HG03575 (cell line): Measurements from ENCODE around the gene SRSF12.

ENCODE experiments used
- ATAC-seq: cut with Tn5 transposase; IDR thresholded peaks from one replicate; pipeline ENCODE4 v1.9.1; 2021; ENCODE audit not compliant: unreplicated experiment, insufficient number of reproducible peaks, low FRiP score; ENCODE audit errors: extremely low read depth

SRSF12 gene

DNA sequence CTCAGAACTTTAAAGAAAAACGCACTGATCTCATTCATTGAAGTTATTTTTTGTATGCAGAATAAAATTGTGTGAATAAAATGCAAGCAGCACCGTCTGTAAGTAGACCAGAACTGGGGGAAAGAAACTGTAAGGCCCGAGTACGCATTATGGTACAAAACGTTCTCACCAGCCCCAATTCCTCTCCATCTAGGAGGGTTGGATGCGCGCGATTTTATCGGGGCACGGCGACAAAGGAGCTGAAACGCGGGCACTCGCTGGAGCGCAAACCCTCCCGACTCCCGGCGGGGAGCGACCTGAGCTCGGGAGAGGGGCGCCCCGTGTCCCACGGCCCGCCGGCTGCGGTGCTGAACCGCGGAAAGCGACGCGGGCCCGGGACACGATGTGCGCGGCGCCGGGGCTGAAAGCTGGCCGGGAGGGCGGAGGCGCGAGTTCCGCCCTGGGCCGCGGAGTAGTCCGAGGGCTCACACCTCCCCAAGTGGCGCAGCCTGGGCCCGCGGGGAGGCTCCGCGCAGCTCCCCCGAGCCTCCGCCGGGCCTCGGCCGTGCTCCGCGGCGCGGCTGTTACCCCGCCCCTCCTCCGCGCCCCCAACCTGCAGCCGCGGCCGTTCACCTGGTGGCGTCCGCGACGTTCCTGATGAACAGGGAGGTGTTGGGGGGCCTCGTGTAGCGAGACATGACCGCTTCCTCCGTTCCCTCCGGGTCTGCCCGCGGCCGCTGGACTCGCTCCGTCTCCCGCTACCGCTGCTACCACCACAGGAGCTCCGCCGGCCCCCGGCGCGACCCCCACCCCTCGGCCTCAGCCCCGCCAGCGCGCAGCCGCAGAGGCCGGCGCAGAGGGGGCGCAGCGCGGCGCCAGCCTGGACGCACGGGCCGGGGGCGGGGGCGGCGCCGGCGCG lies at the start of gene SRSF12:
TSS of gene SRSF12 (minus strand) at position 861 of the 898 bp plus-strand sequence. CDS start at position 677, 184 bp downstream.
- ATAC-seq = no peak

DNA sequence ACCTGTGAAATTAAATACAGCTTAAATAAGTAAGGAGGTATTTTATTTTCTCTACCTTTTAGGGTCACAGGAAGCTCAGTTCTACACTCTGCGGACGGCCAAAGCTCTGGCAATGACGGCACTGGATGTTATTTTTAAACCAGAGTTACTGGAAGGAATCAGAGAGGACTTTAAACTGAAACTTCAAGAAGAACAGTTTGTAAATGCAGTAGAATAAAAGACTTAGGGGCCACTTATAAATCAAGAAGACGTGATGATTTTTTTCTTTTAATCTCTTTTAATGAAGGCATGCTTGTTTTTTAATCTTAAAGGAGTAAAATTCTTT lies 44.1 kb upstream of the SRSF12 start:
- no peak for ATAC-seq

DNA sequence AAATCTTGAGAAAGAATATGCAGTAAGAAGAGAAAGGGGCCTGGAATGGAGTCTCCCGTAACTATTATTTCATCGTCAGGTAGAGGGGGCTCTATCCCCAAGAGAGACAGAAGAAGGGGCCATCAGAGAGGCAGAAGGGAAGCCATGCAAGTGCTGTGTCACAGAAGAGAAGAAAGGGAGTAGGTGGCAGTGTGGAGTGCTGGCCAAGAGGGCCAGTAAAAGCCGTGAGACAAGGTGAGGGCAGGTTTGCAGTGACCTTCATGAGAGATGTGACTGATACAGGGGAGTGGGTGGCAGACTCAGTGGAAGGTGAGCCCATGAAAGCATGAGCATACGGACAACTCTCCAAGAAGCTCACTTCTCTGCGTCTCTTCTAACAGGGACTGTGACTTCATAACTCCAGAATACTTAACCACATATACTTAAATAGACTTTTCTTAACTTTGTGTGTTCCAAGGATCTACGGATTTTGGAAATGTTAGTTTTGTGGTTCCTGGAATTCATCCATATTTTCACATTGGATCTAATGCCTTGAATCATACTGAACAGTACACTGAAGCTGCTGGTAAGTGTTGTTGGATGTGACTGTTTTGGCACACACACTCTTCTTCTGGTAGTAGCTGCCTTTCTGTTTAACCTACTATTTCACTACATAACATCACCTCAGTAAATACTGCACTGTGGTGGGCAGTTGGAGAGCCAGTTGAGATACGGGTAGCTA lies 43.6 kb upstream of the SRSF12 start:
- ATAC-seq = no peak

DNA sequence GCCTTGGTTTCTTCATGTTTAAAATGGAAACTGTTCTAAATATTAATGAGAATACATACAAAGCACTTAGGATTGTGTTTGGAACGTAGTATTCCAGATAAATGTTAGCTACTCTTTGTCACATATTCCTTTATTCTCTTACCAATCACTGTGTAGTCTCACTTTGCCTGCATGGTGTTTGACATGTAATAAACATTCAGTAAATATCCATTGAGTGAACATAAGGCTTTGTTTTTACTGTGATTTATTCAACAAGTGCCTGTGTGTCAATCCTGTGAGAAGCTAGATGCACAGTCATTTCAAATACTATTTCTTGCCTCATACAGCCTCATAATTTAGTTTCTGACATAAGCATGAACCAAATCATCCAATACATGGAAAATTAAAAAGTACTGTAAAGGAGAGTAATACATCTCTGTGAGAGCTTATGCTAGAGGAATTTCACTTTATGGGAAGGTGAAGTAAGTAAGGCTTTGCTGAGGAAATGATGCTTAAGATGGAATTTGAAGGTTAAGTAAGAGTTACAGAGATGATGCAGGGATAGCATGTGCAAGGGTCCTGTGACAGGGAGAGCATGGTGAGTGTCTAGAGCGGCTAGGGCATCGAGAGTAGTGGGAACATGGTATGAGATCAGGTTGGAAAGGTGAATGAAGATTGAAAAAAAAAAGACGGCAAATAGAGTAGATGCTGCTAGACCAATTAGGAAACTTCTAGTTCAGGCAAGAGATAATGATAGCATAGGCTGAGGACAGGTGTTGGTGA lies 42.6 kb upstream of the SRSF12 start:
- ATAC-seq = no peak

DNA sequence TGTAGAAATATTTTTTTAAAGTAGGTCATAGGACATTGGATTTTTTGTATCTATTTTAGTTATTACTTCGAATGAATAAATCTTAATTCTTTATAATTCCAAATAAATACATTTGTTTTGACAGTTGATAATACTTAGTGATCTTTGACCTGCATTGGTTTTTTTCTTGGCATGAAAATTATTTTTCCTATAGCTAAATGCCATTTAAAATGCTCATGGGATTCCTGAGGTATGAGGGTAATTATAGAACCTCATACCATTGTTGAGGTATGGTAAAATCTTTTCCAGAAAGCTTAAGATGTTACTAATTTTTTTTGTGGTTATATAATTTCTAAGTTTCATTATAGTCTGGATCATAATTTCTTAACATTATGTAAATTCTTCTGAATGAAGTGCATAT lies 36.3 kb upstream of the SRSF12 start:
- no peak for ATAC-seq

DNA sequence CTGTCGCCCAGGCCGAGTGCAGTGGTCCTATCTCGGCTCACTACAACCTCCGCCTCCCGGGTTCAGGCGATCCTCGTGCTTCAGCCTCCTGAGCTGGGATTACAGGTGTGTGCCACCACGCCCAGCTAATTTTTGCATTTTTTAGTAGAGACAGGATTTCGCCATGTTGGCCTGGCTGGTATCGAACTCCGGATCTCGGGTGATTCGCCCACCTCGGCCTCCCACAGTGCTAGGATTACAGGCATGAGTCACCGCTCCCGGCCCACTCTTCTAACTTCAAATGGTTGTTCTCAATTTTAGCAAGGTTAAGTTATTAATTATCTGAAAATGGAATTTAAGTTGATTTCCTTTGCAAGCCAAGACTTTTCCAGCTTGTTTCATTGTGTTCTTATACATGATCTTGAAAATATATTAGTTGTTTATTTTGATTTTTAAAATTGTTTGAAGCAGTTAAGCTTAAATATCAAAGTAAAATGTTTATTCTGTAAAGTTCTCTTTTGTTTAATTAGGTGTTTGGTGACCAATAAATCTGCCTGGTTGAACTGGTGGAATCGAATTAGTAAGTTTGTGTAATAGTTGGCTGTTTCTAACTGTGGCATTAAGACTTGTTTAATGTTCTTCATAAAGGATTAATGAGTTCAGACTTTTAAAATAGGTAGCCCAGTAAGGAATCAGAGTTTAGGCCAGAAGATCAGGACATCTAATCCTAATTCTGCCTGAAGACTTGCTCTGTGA lies 30.3 kb upstream of the SRSF12 start:
- ATAC-seq = no peak

DNA sequence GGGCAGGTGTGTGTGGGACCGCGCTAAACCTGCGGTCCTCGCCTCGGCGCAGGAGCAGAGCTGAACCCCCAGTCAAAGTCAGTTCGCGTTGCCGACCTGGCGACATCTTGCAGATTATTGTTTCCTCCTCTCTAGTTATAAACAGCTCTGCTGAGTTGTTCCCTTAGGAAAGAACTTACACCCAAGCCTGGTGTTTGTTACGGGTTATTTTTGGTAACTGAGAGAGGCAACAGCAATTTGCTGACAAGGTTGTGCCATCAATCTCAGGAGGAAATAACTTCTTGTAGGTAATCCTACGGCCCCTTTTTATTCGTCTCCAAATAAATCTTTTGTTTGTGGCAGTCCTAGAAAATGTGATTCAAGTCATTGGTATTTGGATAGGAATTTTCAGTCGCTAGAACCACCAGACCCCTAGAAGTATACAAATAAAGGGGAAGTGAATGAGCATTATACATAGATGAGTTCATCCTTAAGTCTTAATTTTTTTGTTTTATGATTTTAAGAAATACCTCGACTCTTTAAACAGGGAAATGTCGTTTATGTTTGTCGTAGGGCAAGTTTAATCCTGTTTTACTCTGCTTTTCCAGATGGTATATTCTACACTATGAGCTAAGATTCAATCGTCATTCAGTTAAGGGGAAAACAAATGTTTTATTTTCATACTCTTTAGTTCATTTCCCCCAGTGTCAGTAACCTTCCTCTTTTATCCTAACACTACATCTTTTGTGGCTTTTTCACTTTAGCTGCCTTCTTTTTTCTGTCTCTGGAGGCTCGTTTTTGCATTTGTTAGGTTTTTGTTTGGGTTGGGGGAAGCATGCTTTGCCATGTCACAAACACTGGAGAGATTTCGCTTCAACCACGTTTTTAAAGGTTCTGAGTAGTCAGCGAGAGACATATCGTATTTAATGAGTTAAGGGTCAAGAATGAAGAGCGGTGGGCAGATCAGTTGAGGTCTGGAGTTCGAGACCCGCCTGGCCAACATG lies 29.1 kb upstream of the SRSF12 start:
- no peak for ATAC-seq

DNA sequence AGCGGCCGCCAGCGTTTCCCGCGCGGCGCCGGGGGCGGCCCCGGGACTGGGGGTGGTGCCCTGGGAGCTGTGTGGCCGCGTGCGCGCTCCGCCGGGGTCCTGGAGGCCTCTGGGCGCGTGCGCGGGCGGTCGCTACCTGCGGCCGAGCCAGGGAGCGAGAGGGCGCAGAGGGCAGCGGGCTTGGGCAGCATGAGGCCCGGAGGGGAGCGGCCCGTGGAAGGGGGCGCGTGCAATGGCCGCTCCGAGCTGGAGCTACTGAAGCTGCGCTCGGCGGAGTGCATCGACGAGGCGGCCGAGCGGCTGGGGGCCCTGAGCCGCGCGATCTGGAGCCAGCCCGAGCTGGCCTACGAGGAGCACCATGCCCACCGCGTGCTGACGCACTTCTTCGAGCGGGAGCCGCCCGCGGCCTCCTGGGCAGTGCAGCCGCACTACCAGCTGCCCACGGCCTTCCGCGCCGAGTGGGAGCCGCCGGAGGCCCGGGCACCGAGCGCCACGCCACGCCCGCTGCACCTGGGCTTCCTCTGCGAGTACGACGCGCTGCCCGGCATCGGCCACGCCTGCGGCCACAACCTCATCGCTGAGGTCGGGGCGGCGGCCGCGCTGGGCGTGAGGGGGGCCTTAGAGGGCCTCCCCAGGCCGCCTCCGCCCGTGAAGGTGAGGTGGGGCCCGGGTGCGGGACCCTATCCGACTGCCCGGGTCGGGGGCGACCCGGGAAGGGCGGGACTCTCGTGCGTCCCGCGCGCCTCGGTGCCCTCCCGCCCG lies 28.3 kb upstream of the SRSF12 start, which contains the start of gene PM20D2:
TSS of gene PM20D2 (plus strand) at position 100 of the 762 bp plus-strand sequence. CDS start at position 190, 90 bp downstream.
- peak; percentile 12 for ATAC-seq

DNA sequence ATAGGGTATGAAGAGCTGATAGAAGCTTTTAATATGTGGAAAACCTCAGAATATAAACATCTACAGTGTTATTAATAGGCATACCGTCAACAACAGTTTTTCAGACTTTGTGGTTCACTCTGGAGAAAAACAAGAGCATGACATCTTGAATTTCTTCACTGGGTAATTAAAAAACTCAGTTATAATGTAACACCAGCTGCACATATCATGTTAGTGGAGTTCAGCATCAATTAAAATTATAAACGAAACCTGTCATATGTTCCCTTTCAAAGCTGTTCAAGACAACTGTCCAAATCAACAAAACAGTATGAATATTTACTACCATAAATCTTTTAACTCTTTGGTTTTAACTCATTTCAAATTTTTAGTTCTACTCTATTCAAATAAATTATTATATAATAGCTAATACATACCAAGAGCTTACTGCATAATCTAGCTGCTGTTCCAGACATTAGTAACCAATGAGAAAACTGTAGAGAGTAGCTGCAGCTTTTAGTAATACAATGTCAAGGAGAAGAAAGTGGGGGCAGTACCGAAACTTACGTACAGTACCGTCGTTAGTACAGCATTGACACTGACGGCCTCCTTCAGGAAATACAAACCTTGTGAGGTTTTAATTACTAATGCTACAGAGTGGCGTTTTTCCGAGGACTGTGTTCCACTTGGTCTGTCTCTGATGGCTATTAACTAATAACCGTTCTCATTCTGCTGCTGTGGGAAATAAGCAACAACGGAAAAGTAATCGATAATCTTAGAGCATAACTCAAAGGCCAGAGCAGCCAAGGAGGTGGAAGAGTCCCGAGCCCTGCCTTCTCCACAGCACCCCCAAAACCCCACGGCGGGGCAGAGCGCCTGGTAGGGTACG lies 27.5 kb upstream of the SRSF12 start:
- peak; percentile 31 for ATAC-seq

DNA sequence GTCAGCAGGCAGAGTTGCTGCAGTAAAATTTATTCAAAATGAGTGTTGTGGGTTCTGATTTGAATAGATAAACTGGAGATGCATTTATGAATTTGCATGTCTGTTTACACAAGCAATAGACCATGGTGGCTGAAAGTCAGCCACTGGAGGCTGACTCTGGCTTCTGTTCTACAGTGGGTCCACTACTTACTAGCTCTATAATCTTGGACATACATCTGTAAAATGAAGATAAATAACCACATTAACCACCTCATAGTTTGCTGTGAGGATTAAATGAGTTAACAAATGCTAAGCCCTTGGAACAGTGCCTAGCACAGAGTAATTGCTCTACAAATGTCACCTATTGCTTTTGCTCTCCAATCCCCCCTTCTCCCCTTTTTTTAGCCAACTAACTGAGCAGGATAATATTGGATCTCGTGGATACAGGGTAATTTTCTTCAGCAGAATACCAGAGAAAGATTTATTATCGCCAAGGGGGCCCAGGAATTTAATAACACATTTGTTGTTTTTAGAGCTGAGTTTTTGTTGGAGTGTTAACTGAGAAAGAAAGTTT lies 26.6 kb upstream of the SRSF12 start:
- ATAC-seq = peak; percentile 66

DNA sequence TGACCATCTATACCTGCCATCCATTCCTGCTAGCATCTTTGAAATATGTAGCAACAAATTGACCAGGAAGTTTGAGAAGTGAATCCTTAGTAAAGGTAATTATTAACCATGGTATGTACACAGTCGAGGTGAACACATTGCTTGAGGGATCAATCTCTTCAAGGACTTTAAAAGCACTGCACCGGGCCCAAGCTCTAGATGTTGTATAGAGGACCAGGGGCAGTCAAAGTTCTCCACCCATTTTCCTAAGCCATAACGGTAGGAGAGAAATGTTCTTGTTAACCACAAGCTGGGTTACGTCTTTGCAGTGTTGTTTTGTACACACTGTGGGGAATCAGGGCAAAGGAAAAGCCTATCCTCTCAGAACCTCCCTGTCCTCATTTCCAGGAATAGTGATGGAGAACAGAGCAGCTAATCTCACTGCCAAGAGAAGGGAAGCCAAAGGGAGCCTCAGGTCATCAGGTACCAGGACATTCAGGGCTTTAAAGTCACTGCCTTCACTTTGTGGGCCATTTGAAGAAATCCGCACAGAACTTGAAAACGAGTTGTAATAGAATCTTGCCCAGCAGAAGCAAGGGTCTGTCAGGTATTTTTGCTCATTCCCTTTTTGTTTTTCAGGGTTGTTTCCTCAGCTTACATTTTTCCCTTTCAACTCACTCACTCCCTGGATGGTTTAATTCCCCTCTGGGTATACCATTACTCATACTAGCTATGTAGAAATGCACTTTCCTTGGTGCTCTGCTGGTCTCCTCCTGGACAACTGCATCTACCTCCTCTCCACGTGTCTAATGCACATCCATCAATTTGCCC lies 22.7 kb upstream of the SRSF12 start:
- ATAC-seq = no peak

DNA sequence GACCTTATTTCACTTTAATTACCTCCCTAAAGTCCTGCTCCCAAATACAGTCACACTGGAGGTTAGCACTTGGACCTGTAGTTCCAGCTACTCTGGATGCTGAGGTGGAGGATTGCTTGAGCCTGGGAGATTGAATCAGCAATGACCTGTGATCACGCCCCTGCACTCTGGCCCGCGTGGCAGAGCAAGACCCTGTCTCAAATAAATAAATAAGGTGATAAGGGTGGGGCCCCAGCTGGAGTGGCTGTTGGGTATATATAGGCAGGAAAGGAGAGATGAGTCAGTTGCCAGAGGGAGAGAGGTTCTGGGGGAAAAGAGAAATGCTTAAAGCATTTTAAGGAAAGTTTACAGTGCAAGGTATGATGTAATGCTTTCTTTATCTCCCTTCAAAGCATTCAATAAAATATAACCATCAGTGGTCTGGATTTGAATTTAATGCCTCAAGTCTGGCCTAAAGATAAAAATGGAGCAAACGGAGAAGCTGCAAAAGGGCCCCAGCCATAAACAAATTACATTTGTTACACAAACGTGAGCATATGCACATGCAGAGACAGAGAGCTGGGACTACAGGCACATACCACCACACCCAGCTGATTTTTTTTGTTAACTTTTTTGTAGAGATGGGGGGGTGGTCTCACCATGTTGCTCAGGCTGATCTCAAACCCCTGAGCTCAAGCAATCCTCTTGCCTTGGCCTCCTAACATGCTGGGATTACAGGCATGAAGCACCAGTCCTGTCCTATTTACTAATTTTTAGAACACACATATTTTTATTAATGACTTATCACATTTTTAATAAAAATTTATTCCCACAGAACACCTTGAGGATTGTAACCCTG lies 21.9 kb upstream of the SRSF12 start:
- ATAC-seq = no peak

DNA sequence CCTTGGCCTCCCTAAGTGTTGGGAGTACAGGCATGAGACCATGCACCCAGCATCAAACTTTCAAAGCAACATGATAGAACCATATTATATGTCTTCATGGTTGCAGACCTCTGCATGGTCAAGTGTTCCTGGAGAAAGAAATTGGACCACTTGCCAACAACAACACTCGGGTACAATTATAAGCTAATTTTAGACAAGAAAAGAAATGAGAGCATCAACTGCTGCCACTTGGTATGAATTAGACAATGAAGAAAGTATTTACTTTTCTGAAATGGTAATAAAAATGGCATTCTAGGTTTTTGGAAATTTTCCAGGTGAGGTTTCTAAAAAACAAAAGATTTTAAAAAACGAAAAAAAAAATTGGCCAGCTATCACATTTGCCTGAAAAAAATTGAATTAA lies 20.3 kb upstream of the SRSF12 start:
- no peak for ATAC-seq

DNA sequence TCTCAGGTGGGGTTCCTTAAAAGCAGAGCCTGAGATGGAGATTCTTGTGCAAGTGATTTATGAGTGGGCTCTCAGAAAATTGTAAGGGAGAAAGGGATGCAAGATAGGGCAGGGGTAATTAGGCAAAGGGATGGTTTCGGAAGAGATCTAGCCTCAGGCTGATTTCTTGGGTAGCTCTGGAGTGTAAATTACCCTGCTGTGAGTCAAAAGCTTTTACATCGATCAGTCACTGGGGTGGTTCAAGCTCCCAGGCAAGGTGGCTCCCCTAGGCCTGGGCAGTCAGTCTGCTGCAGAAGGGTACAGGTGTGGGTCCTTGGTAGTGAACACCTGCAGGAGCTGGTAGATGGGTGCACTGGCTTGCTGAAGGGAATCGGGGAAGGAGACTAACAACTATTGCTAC lies 16.9 kb upstream of the SRSF12 start:
- ATAC-seq = no peak
